SK-N-SH treated with all-trans-retinoic acid at 6 μM for 48 hours (cell line): ENCODE results near the gene MTMR3.

Source experiments
- ATAC-seq: fragments of 200-7000 bp; cut with Tn5 transposase; 3 replicates; pipeline ENCODE4 v1.9.1; 2020; ENCODE audit warnings: mild to moderate bottlenecking, moderate library complexity
- BACH2 ChIP-seq: fragments of 250-450 bp; sonication (Bioruptor Pico); IDR thresholded peaks from 2 replicates; pipeline ENCODE4 v1.9.0; 2021; ENCODE audit warnings: mild to moderate bottlenecking, borderline replicate concordance
- CREB5 ChIP-seq: fragments of 250-450 bp; sonication (Bioruptor Pico); IDR thresholded peaks from 2 replicates; pipeline ENCODE4 v1.5.1; 2020; ENCODE audit warnings: low read depth, mild to moderate bottlenecking, moderate library complexity
- CSDC2 ChIP-seq: fragments of 250-450 bp; sonication (Bioruptor Pico); IDR thresholded peaks from 2 replicates; pipeline ENCODE4 v1.5.0; 2020; ENCODE audit warnings: mild to moderate bottlenecking, moderate library complexity
- CSRNP3 ChIP-seq: fragments of 250-450 bp; sonication (Bioruptor Pico); IDR thresholded peaks from 2 replicates; pipeline ENCODE4 v1.5.1; 2021; ENCODE audit warnings: mild to moderate bottlenecking, moderate library complexity
- ESRRG ChIP-seq: fragments of 250-450 bp; sonication (Bioruptor Pico); IDR thresholded peaks from 2 replicates; pipeline ENCODE4 v1.6.1; 2021; ENCODE audit warnings: mild to moderate bottlenecking
- GLIS3 ChIP-seq: fragments of 250-450 bp; sonication (Bioruptor Pico); IDR thresholded peaks from 2 replicates; pipeline ENCODE4 v1.5.0; 2020; ENCODE audit warnings: mild to moderate bottlenecking, moderate library complexity
- ISL1 ChIP-seq: fragments of 250-450 bp; sonication (Bioruptor Pico); IDR thresholded peaks from 2 replicates; pipeline ENCODE4 v2.1.2; 2022; ENCODE audit warnings: mild to moderate bottlenecking, moderate library complexity
- OSR1 ChIP-seq: fragments of 250-450 bp; sonication (Bioruptor Pico); IDR thresholded peaks from 2 replicates; pipeline ENCODE4 v1.8.0; 2022; ENCODE audit warnings: moderate library complexity, mild to moderate bottlenecking, inconsistent platforms
- PATZ1 ChIP-seq: fragments of 250-450 bp; sonication (Bioruptor Pico); IDR thresholded peaks from 2 replicates; pipeline ENCODE4 v1.8.0; 2020; ENCODE audit warnings: mild to moderate bottlenecking, moderate library complexity, borderline replicate concordance
- POU6F1 ChIP-seq: fragments of 250-450 bp; sonication (Bioruptor Pico); IDR thresholded peaks from 2 replicates; pipeline ENCODE4 v1.8.0; 2021; ENCODE audit warnings: low read depth, mild to moderate bottlenecking, moderate library complexity, borderline replicate concordance
- SNAI2 ChIP-seq: fragments of 250-450 bp; sonication (Bioruptor Pico); IDR thresholded peaks from 2 replicates; pipeline ENCODE4 v1.5.0; 2020; ENCODE audit warnings: mild to moderate bottlenecking, moderate library complexity
- TCF4 ChIP-seq: fragments of 250-450 bp; sonication (Bioruptor Pico); IDR thresholded peaks from 2 replicates; pipeline ENCODE4 v1.8.0; 2021; ENCODE audit warnings: mild to moderate bottlenecking, moderate library complexity, borderline replicate concordance
- TOX ChIP-seq: fragments of 250-450 bp; sonication (Bioruptor Pico); IDR thresholded peaks from 2 replicates; pipeline ENCODE4 v1.8.0; 2021; ENCODE audit warnings: mild to moderate bottlenecking, moderate library complexity, borderline replicate concordance
- TSHZ2 ChIP-seq: fragments of 250-450 bp; sonication (Bioruptor Pico); IDR thresholded peaks from 2 replicates; pipeline ENCODE4 v1.5.0; 2020; ENCODE audit warnings: mild to moderate bottlenecking, moderate library complexity
- ZC3H10 ChIP-seq: fragments of 250-450 bp; sonication (Bioruptor Pico); IDR thresholded peaks from 2 replicates; pipeline ENCODE4 v1.5.1; 2021; ENCODE audit warnings: mild to moderate bottlenecking, moderate library complexity
- ZFP3 ChIP-seq: fragments of 250-450 bp; sonication (Bioruptor Pico); IDR thresholded peaks from 2 replicates; pipeline ENCODE4 v1.5.0; 2020; ENCODE audit warnings: mild to moderate bottlenecking, moderate library complexity
- ZFP30 ChIP-seq: fragments of 450-650 bp; formaldehyde crosslinking; IDR thresholded peaks from 2 replicates; pipeline ENCODE4 v1.5.0; 2022; ENCODE audit warnings: mild to moderate bottlenecking, moderate library complexity
- ZNF565 ChIP-seq: fragments of 450-650 bp; formaldehyde crosslinking; conservative IDR thresholded peaks from 2 replicates; pipeline ENCODE4 v1.5.0; 2020; ENCODE audit warnings: low read depth, mild to moderate bottlenecking, moderate library complexity
- ZNF70 ChIP-seq: fragments of 450-650 bp; formaldehyde crosslinking; IDR thresholded peaks from 2 replicates; pipeline ENCODE4 v1.5.0; 2020; ENCODE audit warnings: mild to moderate bottlenecking, moderate library complexity
- ZNF8 ChIP-seq: fragments of 450-650 bp; formaldehyde crosslinking; IDR thresholded peaks from 2 replicates; pipeline ENCODE4 v1.5.0; 2020; ENCODE audit warnings: mild to moderate bottlenecking, moderate library complexity

The MTMR3 gene

DNA sequence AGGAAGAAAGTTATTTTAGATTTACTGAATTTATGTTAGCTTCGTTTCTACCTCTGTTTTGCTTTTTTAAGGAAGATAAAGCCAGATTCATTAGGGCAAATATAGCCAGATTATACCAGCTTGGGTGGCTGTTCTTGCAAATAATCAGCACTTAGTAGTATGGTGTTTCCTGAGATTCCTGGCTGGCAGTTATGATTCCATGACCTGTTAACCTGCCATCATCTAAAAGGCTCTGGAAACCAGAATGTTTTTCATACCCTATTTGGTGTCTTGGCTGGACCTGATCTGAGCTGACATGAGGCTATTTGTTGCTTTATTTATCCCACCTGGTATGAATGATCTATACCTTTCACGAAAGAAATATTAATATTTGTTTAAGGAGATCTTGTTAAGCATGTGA is 114.5 kb downstream of the MTMR3 start (continued):
- no peak for TF ChIP-seq CSRNP3 (CRISPR knock-in tag)
- TF ChIP-seq, all 23 proteins: peak for 0

- TF ChIP-seq ZNF70 (CRISPR knock-in tag) (no peak), ESRRG (CRISPR knock-in tag) (no peak), PATZ1 (CRISPR knock-in tag) (no peak), POU6F1 (CRISPR knock-in tag) (no peak), ZC3H10 (CRISPR knock-in tag) (no peak), SNAI2 (no peak), CREB5 (CRISPR knock-in tag) (no peak), OSR1 (CRISPR knock-in tag) (no peak), BACH2 (CRISPR knock-in tag) (no peak), TSHZ2 (CRISPR knock-in tag) (no peak), TOX (CRISPR knock-in tag) (no peak), ZFP30 (no peak), ISL1 (CRISPR knock-in tag) (no peak)
- TF ChIP-seq, all 23 proteins: peak for 0
- no peak for ATAC-seq
Observed at GRCh38 chr22:29998627-29999384, 115.8 kb downstream of the MTMR3 start.

GRCh38 chr22:30000566-30000965 is 117.6 kb downstream of the MTMR3 start:
- ATAC-seq, result 0 out of 3 replicates have a peak, but pooled peaks have one; percentile 19
- TF ChIP-seq ZFP3 (CRISPR knock-in tag) (no peak), OSR1 (CRISPR knock-in tag) (no peak), ZNF565 (CRISPR knock-in tag) (no peak), CSDC2 (CRISPR knock-in tag) (no peak), ZNF8 (no peak), TCF4 (CRISPR knock-in tag) (no peak), CSRNP3 (CRISPR knock-in tag) (no peak), GLIS3 (CRISPR knock-in tag) (no peak), TSHZ2 (CRISPR knock-in tag) (no peak)
